ENCODE results near the gene OR2L2. TPM values are rescaled to one million over a fixed set of nuclear protein-coding genes. Genes with fewer than 3 reads are reported as not detected.
"Not testable (repeated sequence)": the region's sequence is repeated elsewhere in the genome, so short reads cannot be mapped to it uniquely, and the experiment has no call there.

The OR2L2 gene
- total RNA-seq, 1 donor from 2014 or later: 0.13 TPM

DNA sequence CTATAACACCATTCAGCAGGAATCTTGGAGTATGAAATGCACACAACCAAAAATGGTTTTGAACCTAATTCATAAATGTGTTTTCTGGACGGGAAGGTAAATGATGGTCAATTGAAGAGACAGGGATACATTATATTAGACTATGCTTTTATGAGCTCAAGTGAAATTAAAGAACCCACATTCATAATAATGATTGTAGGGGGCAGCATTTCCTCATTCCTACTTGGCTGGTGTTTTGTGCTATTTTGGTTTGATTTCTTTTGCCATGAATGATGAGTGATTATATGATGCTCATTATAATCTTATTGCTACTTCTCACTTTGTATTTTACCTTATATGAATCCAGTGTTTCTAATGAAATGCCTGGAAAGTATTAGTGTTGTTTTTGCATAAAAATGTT is 17.1 kb downstream of the OR2L2 start:
- Mint-ChIP-seq H3K4me3 (ENCODE audit: unreplicated experiment) (no peak overlapping the region), H3K27me3 (ENCODE audit: unreplicated experiment) (no peaks in the 10 kb centered on the region), H3K36me3 (ENCODE audit: unreplicated experiment) (no peaks in the 10 kb centered on the region), H3K9me3 (ENCODE audit: unreplicated experiment) (peaks cover 43% of the 10 kb centered on the region), H3K4me1 (ENCODE audit: unreplicated experiment) (no peaks in the 10 kb centered on the region), H3K27ac (ENCODE audit: unreplicated experiment) (no peak overlapping the region)
- no peak for DNase-seq (ENCODE audit: extremely low spot score, unreplicated experiment)
- TF ChIP-seq, protein P1, sequence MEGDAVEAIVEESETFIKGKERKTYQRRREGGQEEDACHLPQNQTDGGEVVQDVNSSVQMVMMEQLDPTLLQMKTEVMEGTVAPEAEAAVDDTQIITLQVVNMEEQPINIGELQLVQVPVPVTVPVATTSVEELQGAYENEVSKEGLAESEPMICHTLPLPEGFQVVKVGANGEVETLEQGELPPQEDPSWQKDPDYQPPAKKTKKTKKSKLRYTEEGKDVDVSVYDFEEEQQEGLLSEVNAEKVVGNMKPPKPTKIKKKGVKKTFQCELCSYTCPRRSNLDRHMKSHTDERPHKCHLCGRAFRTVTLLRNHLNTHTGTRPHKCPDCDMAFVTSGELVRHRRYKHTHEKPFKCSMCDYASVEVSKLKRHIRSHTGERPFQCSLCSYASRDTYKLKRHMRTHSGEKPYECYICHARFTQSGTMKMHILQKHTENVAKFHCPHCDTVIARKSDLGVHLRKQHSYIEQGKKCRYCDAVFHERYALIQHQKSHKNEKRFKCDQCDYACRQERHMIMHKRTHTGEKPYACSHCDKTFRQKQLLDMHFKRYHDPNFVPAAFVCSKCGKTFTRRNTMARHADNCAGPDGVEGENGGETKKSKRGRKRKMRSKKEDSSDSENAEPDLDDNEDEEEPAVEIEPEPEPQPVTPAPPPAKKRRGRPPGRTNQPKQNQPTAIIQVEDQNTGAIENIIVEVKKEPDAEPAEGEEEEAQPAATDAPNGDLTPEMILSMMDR (IDR thresholded peaks at IDR 0.05): no peak

DNA sequence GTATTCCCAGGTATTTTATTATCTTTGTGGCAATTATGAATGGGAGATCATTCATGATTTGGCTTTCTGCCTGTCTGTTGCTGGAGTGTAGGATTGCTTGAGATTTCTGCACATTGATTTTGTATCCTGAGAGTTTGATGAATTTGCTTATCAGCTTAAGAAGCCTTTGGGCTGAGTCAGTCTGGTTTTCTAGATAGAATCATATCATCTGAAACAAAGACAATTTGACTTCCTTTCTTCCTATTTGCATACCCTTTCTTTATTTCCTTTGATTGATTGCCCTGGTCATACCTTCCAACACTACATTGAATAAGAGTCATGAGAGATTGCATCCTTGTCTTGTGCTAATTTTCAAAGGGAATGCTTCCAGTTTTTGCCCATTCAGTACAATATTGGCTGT is 24.8 kb downstream of the OR2L2 start:
- Mint-ChIP-seq H3K9me3 (ENCODE audit: unreplicated experiment) (peaks cover 53% of the 10 kb centered on the region), H3K4me1 (ENCODE audit: unreplicated experiment) (no peaks in the 10 kb centered on the region), H3K27me3 (ENCODE audit: unreplicated experiment) (no peaks in the 10 kb centered on the region), H3K36me3 (ENCODE audit: unreplicated experiment) (no peaks in the 10 kb centered on the region), H3K4me3 (ENCODE audit: unreplicated experiment) (no peak overlapping the region), H3K27ac (ENCODE audit: unreplicated experiment) (no peak overlapping the region)
- no peak for DNase-seq (ENCODE audit: extremely low spot score, unreplicated experiment)
- TF ChIP-seq, protein P1 (IDR thresholded peaks at IDR 0.05): no peak

DNA sequence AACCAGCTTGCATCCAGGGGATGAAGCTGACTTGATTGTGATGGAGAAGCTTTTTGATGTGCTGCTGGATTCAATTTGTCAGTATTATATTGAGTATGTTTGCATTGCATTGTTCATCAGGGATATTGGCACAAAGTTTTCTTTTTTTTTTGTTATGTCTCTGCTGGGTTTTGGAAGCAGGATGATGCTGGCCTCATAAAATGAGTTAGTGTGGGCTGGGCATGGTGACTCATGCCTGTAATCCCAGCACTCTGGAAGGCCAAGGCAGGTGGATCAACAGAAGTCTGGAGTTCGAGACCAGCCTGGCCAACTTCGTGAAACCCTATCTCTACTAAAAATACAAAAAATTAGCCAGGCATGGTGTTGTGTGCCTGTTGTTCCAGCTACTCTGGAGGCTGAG is 25.4 kb downstream of the OR2L2 start:
- H3K4me3 Mint-ChIP-seq (ENCODE audit: unreplicated experiment): no peak overlapping the region
- no peaks in the 10 kb centered on the region for H3K4me1 Mint-ChIP-seq (ENCODE audit: unreplicated experiment)
- DNase-seq (ENCODE audit: extremely low spot score, unreplicated experiment): no peak
- H3K27ac Mint-ChIP-seq (ENCODE audit: unreplicated experiment): no peak overlapping the region
- no peaks in the 10 kb centered on the region for H3K36me3 Mint-ChIP-seq (ENCODE audit: unreplicated experiment)
- H3K9me3 Mint-ChIP-seq (ENCODE audit: unreplicated experiment): peaks cover 49% of the 10 kb centered on the region
- TF ChIP-seq, protein P1 (IDR thresholded peaks at IDR 0.05): no peak
- no peaks in the 10 kb centered on the region for H3K27me3 Mint-ChIP-seq (ENCODE audit: unreplicated experiment)

DNA sequence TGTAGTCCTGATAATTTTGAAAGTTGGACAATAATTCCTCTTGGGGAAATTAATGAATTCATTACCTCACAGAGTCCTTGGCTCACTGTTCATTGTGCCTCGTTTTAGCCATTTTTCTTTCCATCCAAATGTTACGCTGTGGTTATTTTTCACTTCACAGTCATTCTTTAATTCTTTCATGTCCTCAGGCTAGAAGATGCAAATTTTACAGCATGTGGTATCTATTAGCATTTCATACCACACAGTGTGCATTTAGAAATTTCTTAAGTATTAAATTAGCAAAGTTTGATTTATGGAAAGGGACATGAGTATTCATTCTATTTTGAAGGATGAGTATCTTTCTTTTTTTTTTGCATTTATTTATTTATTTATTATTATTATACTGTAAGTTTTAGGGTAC is 35.2 kb downstream of the OR2L2 start:
- H3K4me1 Mint-ChIP-seq (ENCODE audit: unreplicated experiment): no peaks in the 10 kb centered on the region
- H3K4me3 Mint-ChIP-seq (ENCODE audit: unreplicated experiment): no peak overlapping the region
- H3K27ac Mint-ChIP-seq (ENCODE audit: unreplicated experiment): no peak overlapping the region
- TF ChIP-seq, protein P1 (IDR thresholded peaks at IDR 0.05): no peak
- DNase-seq (ENCODE audit: extremely low spot score, unreplicated experiment): no peak
- H3K27me3 Mint-ChIP-seq (ENCODE audit: unreplicated experiment): no peaks in the 10 kb centered on the region
- no peaks in the 10 kb centered on the region for H3K36me3 Mint-ChIP-seq (ENCODE audit: unreplicated experiment)
- H3K9me3 Mint-ChIP-seq (ENCODE audit: unreplicated experiment): peaks cover 42% of the 10 kb centered on the region

DNA sequence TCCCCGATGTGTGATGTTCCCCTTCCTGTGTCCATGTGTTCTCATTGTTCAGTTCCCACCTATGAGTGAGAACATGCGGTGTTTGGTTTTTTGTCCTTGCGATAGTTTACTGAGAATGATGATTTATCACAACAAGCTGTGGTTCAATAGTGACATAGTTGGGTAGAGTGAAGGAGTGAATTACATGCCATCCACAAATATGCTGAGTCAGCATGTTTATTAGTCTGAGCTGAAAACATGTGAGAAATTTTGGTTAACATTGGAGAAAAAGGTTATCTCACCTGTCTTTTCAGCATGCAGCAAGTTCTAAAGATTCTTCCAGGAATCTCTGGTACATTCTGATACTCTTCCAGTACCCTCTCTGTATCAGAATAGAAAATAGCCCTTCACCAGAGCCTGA is 35.7 kb downstream of the OR2L2 start:
- Mint-ChIP-seq H3K4me3 (ENCODE audit: unreplicated experiment) (no peak overlapping the region), H3K4me1 (ENCODE audit: unreplicated experiment) (no peaks in the 10 kb centered on the region), H3K27me3 (ENCODE audit: unreplicated experiment) (no peaks in the 10 kb centered on the region), H3K36me3 (ENCODE audit: unreplicated experiment) (no peaks in the 10 kb centered on the region), H3K27ac (ENCODE audit: unreplicated experiment) (no peak overlapping the region), H3K9me3 (ENCODE audit: unreplicated experiment) (peaks cover 39% of the 10 kb centered on the region)
- TF ChIP-seq, protein P1 (IDR thresholded peaks at IDR 0.05): no peak
- no peak for DNase-seq (ENCODE audit: extremely low spot score, unreplicated experiment)

DNA sequence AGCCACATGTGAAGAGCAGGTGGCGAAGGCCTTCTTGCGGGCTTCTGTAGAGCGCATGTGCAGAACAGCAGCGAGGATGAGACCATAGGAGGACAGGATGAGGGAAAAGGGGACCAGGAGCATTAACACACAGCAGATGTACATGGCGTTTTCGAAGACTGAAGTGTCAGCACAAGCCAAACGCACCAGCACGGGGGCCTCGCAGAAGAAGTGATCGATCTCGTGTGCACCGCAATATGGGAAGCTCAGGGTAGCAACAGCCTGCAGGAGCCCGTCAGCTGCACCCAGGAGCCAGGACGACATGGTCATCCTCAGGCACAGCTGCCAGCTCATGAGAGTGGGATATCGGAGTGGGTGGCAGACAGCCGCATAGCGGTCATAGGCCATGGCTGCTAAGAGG is 54.0 kb downstream of the OR2L2 start:
- not testable (repeated sequence) for H3K36me3 Mint-ChIP-seq (ENCODE audit: unreplicated experiment); DNase-seq (ENCODE audit: extremely low spot score, unreplicated experiment); H3K4me1 Mint-ChIP-seq (ENCODE audit: unreplicated experiment); H3K4me3 Mint-ChIP-seq (ENCODE audit: unreplicated experiment); H3K27ac Mint-ChIP-seq (ENCODE audit: unreplicated experiment); H3K27me3 Mint-ChIP-seq (ENCODE audit: unreplicated experiment)
- H3K9me3 Mint-ChIP-seq (ENCODE audit: unreplicated experiment): peaks cover 37% of the 10 kb centered on the region
